Neural cell (in vitro differentiated cells): ENCODE data around the gene TICAM2. TPM values are rescaled to one million over a fixed set of nuclear protein-coding genes. Genes with fewer than 3 reads are reported as not detected.

Experiments
- H2AFZ ChIP-seq: fragments of 200-600, 300-800 bp; sonication (generic), shearing (Covaris generic); 2 replicates; pipeline ENCODE4 v1.6.0; 2014; ENCODE audit warnings: low read depth, mild to moderate bottlenecking, antibody characterized with exemption, low read length, moderate library complexity
- H3F3A ChIP-seq: fragments of 200-600 bp; shearing (Covaris generic); 2 replicates; pipeline ENCODE4 v1.6.1; 2016; ENCODE audit warnings: mild to moderate bottlenecking, moderate library complexity, mixed read lengths, antibody characterized with exemption, low read length; ENCODE audit not compliant: insufficient read depth, poor library complexity, severe bottlenecking
- H3K27ac ChIP-seq: fragments of 200-600, 300-800 bp; sonication (generic), shearing (Covaris generic); 2 replicates; pipeline ENCODE4 v1.5.1; 2014; ENCODE audit warnings: mild to moderate bottlenecking, low read length, moderate library complexity
- H3K27me3 ChIP-seq: fragments of 300-800, 200-600 bp; sonication (generic), shearing (Covaris generic); 2 replicates; pipeline ENCODE4 v1.6.0; 2014; ENCODE audit warnings: mild to moderate bottlenecking, low read depth, low read length, moderate library complexity; ENCODE audit not compliant: insufficient read depth
- H3K36me3 ChIP-seq: fragments of 300-800, 200-600 bp; sonication (generic), shearing (Covaris generic); 2 replicates; pipeline ENCODE4 v1.5.1; 2014; ENCODE audit warnings: mild to moderate bottlenecking, antibody characterized with exemption, low read length, moderate library complexity; ENCODE audit not compliant: insufficient read depth
- H3K4me2 ChIP-seq: fragments of 300-800, 200-600 bp; sonication (generic), shearing (Covaris generic); 2 replicates; pipeline ENCODE4 v1.6.0; 2014; ENCODE audit warnings: mild to moderate bottlenecking, low read length
- H3K4me3 ChIP-seq: fragments of 300-800, 200-600 bp; sonication (generic), shearing (Covaris generic); 2 replicates; pipeline ENCODE4 v1.5.1; 2014; ENCODE audit warnings: mild to moderate bottlenecking, low read length, moderate library complexity
- H3K79me2 ChIP-seq: fragments of 200-600 bp; shearing (Covaris generic); replicated peaks from 2 replicates; pipeline ENCODE4 v1.6.0; 2014; ENCODE audit warnings: mild to moderate bottlenecking, low read length, moderate library complexity; ENCODE audit not compliant: insufficient read depth
- H3K9ac ChIP-seq: fragments of 300-800, 200-600 bp; sonication (generic), shearing (Covaris generic); 2 replicates; pipeline ENCODE4 v1.6.1; 2016; ENCODE audit warnings: mild to moderate bottlenecking, low read length, mixed read lengths
- H3K9me2 ChIP-seq: fragments of 200-600 bp; shearing (Covaris generic); 2 replicates; pipeline ENCODE4 v1.6.1; 2016; ENCODE audit warnings: mild to moderate bottlenecking, low read length, mixed read lengths; ENCODE audit not compliant: insufficient read depth
- H3K9me3 ChIP-seq: fragments of 200-600, 300-800 bp; sonication (generic), shearing (Covaris generic); 2 replicates; pipeline ENCODE4 v1.6.1; 2016; ENCODE audit warnings: mild to moderate bottlenecking, mixed run types, low read length, moderate library complexity, mixed read lengths
- H4K20me1 ChIP-seq: fragments of 200-600 bp; shearing (Covaris generic); 2 replicates; pipeline ENCODE4 v1.6.1; 2016; ENCODE audit warnings: mild to moderate bottlenecking, mixed run types; ENCODE audit not compliant: insufficient read depth
- EP300 ChIP-seq: fragments of 450-650 bp; conservative IDR thresholded peaks from 2 replicates; pipeline ENCODE4 v1.6.1; 2014; ENCODE audit warnings: antibody characterized with exemption, mild to moderate bottlenecking, moderate library complexity; ENCODE audit not compliant: poor library complexity, severe bottlenecking
- EZH2 ChIP-seq: fragments of 200-600, 300-800 bp; shearing (Covaris generic), sonication (generic); IDR thresholded peaks from 2 replicates; pipeline ENCODE4 v1.6.1; 2014; ENCODE audit warnings: antibody characterized with exemption, low read length, borderline replicate concordance, mild to moderate bottlenecking; ENCODE audit not compliant: insufficient read depth, poor library complexity, severe bottlenecking
- MXI1 ChIP-seq: fragments of 450-650 bp; conservative IDR thresholded peaks from 2 replicates; pipeline ENCODE4 v1.6.1; 2014; ENCODE audit warnings: antibody characterized with exemption, mild to moderate bottlenecking; ENCODE audit not compliant: poor library complexity, severe bottlenecking
- POLR2AphosphoS5 ChIP-seq: IDR thresholded peaks from 2 replicates; pipeline ENCODE4 v1.6.1; 2012
- RAD21 ChIP-seq: fragments of 450-650 bp; conservative IDR thresholded peaks from 2 replicates; pipeline ENCODE4 v1.6.1; 2014; ENCODE audit warnings: antibody characterized with exemption, mild to moderate bottlenecking, moderate library complexity
- SMC3 ChIP-seq: fragments of 450-650 bp; conservative IDR thresholded peaks from 2 replicates; pipeline ENCODE4 v1.6.1; 2014; ENCODE audit warnings: antibody characterized with exemption, mild to moderate bottlenecking, moderate library complexity; ENCODE audit not compliant: poor library complexity
- TAF1 ChIP-seq: IDR thresholded peaks from 2 replicates; pipeline ENCODE4 v1.6.1; 2012; ENCODE audit warnings: low read depth
- polyA plus RNA-seq: library from polyadenylated mRNA; depleted of rRNA; stranded (reverse); fragments of >200 nt; gene quantifications from 2 replicates; pipeline ENCODE4 v1.2.3, GENCODE V29; 2014
- TF ChIP-seq, protein P1 (sequence below): IDR thresholded peaks from 2 replicates; pipeline ENCODE4 v1.6.1; 2012; ENCODE audit warnings: borderline replicate concordance
- TF ChIP-seq, protein P2 (sequence below): fragments of 450-650 bp; IDR thresholded peaks from 2 replicates; pipeline ENCODE4 v1.5.1; 2014; ENCODE audit warnings: antibody characterized with exemption, mild to moderate bottlenecking, moderate library complexity; ENCODE audit not compliant: poor library complexity, severe bottlenecking

TICAM2 gene
- polyA plus RNA-seq, 1 donor from 2014 or later, result not detected

DNA sequence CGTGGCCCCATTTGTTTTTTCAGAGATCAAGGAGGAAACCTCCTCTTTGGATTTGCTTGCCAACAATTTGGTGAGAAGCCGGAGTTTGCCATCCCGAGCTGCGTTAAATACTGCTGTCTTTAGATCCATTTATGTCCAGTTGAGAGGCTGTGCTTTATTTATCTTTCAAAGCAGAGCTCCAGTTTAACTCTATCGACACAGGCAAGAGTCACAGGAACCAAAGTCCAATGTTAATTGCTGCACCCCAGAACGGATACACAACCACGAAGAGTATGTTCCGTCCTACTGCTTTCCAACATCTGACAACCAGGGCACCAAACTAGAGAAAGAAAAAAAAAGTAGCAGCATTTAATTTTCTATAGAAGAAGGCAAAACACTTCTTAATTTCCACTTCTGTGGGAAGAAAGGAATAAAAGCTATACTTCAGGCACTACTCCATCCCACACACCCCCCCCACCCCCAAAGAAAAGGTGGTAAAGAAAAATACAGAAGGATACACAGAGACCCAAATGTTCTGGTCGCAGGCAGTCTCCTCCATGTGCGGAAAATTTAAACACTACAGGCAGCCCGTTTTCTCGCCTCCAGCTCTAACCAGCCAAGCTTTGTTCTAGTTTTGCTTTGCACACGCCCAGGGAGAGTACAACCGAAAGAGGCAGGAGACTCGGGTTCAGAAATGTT is 58.8 kb downstream of the TICAM2 start:
- Histone ChIP-seq H3K9me2 (no peaks in the 10 kb centered on the region), H3K36me3 (peaks cover 19% of the 10 kb centered on the region), H3K9me3 (no peaks in the 10 kb centered on the region), H3K4me3 (peak overlapping the region; percentile 88), H4K20me1 (peaks cover 7% of the 10 kb centered on the region), H3F3A (no peaks in the 10 kb centered on the region), H3K27me3 (no peaks in the 10 kb centered on the region), H3K79me2 (peaks cover 55% of the 10 kb centered on the region), H3K27ac (peak overlapping the region; percentile 91), H3K4me2 (peak overlapping the region; percentile 99), H3K9ac (peak overlapping the region; percentile 94), H2AFZ (peak overlapping the region; percentile 58)
- TF ChIP-seq, protein P1, sequence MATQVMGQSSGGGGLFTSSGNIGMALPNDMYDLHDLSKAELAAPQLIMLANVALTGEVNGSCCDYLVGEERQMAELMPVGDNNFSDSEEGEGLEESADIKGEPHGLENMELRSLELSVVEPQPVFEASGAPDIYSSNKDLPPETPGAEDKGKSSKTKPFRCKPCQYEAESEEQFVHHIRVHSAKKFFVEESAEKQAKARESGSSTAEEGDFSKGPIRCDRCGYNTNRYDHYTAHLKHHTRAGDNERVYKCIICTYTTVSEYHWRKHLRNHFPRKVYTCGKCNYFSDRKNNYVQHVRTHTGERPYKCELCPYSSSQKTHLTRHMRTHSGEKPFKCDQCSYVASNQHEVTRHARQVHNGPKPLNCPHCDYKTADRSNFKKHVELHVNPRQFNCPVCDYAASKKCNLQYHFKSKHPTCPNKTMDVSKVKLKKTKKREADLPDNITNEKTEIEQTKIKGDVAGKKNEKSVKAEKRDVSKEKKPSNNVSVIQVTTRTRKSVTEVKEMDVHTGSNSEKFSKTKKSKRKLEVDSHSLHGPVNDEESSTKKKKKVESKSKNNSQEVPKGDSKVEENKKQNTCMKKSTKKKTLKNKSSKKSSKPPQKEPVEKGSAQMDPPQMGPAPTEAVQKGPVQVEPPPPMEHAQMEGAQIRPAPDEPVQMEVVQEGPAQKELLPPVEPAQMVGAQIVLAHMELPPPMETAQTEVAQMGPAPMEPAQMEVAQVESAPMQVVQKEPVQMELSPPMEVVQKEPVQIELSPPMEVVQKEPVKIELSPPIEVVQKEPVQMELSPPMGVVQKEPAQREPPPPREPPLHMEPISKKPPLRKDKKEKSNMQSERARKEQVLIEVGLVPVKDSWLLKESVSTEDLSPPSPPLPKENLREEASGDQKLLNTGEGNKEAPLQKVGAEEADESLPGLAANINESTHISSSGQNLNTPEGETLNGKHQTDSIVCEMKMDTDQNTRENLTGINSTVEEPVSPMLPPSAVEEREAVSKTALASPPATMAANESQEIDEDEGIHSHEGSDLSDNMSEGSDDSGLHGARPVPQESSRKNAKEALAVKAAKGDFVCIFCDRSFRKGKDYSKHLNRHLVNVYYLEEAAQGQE, result no peak
- TF ChIP-seq SMC3, result no peak
- TF ChIP-seq EZH2, result no peak
- TF ChIP-seq, protein P2, sequence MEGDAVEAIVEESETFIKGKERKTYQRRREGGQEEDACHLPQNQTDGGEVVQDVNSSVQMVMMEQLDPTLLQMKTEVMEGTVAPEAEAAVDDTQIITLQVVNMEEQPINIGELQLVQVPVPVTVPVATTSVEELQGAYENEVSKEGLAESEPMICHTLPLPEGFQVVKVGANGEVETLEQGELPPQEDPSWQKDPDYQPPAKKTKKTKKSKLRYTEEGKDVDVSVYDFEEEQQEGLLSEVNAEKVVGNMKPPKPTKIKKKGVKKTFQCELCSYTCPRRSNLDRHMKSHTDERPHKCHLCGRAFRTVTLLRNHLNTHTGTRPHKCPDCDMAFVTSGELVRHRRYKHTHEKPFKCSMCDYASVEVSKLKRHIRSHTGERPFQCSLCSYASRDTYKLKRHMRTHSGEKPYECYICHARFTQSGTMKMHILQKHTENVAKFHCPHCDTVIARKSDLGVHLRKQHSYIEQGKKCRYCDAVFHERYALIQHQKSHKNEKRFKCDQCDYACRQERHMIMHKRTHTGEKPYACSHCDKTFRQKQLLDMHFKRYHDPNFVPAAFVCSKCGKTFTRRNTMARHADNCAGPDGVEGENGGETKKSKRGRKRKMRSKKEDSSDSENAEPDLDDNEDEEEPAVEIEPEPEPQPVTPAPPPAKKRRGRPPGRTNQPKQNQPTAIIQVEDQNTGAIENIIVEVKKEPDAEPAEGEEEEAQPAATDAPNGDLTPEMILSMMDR, result no peak
- TF ChIP-seq POLR2AphosphoS5, result no peak
- TF ChIP-seq MXI1, result no peak

DNA sequence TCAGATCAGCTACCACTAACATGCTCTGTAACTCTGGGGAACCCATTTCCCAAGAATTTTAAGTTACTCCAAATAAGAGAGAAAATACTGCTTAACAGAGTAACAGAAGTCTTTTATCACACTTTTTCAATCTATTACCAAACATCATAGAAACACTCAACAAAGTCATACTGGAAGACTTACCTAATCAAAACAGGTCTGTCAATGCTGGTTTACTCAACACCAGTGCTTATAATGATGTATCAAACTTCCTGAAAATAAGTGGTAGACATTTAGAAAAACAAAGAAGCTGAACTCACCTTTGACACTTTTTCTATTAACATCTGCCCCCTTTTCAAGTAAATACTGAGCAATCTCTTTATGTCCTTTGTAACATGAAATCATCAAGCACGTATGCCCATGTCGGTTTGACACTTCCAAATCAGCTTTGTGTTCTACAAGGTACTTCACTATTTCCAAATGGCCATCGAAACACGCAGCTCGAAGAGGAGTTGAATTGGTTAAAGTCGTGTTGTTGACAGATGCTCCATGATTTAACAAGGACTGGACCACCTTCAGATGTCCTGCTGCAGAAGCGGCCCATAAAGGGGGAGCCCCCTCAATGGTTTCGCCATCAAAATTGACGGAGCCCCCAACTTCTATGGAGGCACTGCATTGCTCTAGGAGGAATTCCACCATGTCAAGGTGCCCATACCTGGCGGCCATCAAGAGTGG is 59.5 kb downstream of the TICAM2 start:
- Histone ChIP-seq H3F3A (no peaks in the 10 kb centered on the region), H4K20me1 (peaks cover 7% of the 10 kb centered on the region), H2AFZ (no peak overlapping the region), H3K27me3 (no peaks in the 10 kb centered on the region), H3K4me3 (peak overlapping the region; percentile 88), H3K9me3 (no peaks in the 10 kb centered on the region), H3K4me2 (peak overlapping the region; percentile 99), H3K79me2 (peaks cover 62% of the 10 kb centered on the region), H3K27ac (peak overlapping the region; percentile 91), H3K36me3 (peaks cover 23% of the 10 kb centered on the region), H3K9me2 (no peaks in the 10 kb centered on the region), H3K9ac (peak overlapping the region; percentile 94)
- no peak for TF ChIP-seq POLR2AphosphoS5
- TF ChIP-seq RAD21, result no peak
- no peak for TF ChIP-seq EP300
- TF ChIP-seq TAF1, result no peak
- TF ChIP-seq, protein P2, result no peak
- TF ChIP-seq, protein P1, result no peak
- TF ChIP-seq SMC3, result no peak
- no peak for TF ChIP-seq MXI1
- TF ChIP-seq EZH2, result no peak
